ENCODE measurements around the gene AFM. TPM values are rescaled to one million over a fixed set of nuclear protein-coding genes. Genes with fewer than 3 reads are reported as not detected.
"Not testable (repeated sequence)": the region's sequence is repeated elsewhere in the genome, so short reads cannot be mapped to it uniquely, and the experiment has no call there.

AFM gene
- total RNA-seq, 1 experiment from 2014 or later, result not detected

- no peaks in the 10 kb centered on the region for H3K9me3 Mint-ChIP-seq (ENCODE audit: low read depth, unreplicated experiment)
- no peak overlapping the region for H3K4me3 Mint-ChIP-seq (ENCODE audit: low read depth, unreplicated experiment)
- no peak overlapping the region for H3K27ac Mint-ChIP-seq (ENCODE audit: unreplicated experiment)
- no peaks in the 10 kb centered on the region for H3K27me3 Mint-ChIP-seq (ENCODE audit: unreplicated experiment)
- no peak for TF ChIP-seq CTCF (IDR thresholded peaks at IDR 0.05; ENCODE audit: unreplicated experiment)
- no peaks in the 10 kb centered on the region for H3K36me3 Mint-ChIP-seq (ENCODE audit: insufficient read depth, unreplicated experiment)
- H3K4me1 Mint-ChIP-seq (ENCODE audit: low read depth, unreplicated experiment), result no peaks in the 10 kb centered on the region
- no peak for DNase-seq
- intact Hi-C loops (cut with micrococcal nuclease; ENCODE audit: unreplicated experiment), result no loop called here
- CTCF ChIA-PET, result no interaction called here
- no TSS peak for BruUV-seq (replicated peaks)
These were observed 56.6 kb downstream of the AFM start for GRCh38 chr4:73538162-73538561.

GRCh38 chr4:73539386-73539785 is 57.8 kb downstream of the AFM start:
- no peak for DNase-seq
- no peaks in the 10 kb centered on the region for H3K9me3 Mint-ChIP-seq (ENCODE audit: low read depth, unreplicated experiment)
- BruUV-seq (replicated peaks), result no TSS peak
- H3K27me3 Mint-ChIP-seq (ENCODE audit: unreplicated experiment), result no peaks in the 10 kb centered on the region
- no peaks in the 10 kb centered on the region for H3K36me3 Mint-ChIP-seq (ENCODE audit: insufficient read depth, unreplicated experiment)
- H3K4me1 Mint-ChIP-seq (ENCODE audit: low read depth, unreplicated experiment), result no peaks in the 10 kb centered on the region
- H3K27ac Mint-ChIP-seq (ENCODE audit: unreplicated experiment), result no peak overlapping the region
- intact Hi-C loops (cut with micrococcal nuclease; ENCODE audit: unreplicated experiment), result no loop called here
- CTCF ChIA-PET, result no interaction called here
- H3K4me3 Mint-ChIP-seq (ENCODE audit: low read depth, unreplicated experiment), result no peak overlapping the region
- no peak for TF ChIP-seq CTCF (IDR thresholded peaks at IDR 0.05; ENCODE audit: unreplicated experiment)

- intact Hi-C loops (cut with micrococcal nuclease; ENCODE audit: unreplicated experiment), result no loop called here
- no peak for DNase-seq
- Mint-ChIP-seq H3K27me3 (ENCODE audit: unreplicated experiment) (peaks cover 8% of the 10 kb centered on the region), H3K27ac (ENCODE audit: unreplicated experiment) (no peak overlapping the region), H3K4me1 (ENCODE audit: low read depth, unreplicated experiment) (no peaks in the 10 kb centered on the region), H3K36me3 (ENCODE audit: insufficient read depth, unreplicated experiment) (no peaks in the 10 kb centered on the region), H3K9me3 (ENCODE audit: low read depth, unreplicated experiment) (no peaks in the 10 kb centered on the region), H3K4me3 (ENCODE audit: low read depth, unreplicated experiment) (no peak overlapping the region)
- CTCF ChIA-PET, result no interaction called here
- no peak for TF ChIP-seq CTCF (IDR thresholded peaks at IDR 0.05; ENCODE audit: unreplicated experiment)
- no TSS peak for BruUV-seq (replicated peaks)
These were observed 59.3 kb downstream of the AFM start for GRCh38 chr4:73540826-73541225.

- intact Hi-C loops (cut with micrococcal nuclease; ENCODE audit: unreplicated experiment), result no loop called here
- H3K36me3 Mint-ChIP-seq (ENCODE audit: insufficient read depth, unreplicated experiment), result no peaks in the 10 kb centered on the region
- no peaks in the 10 kb centered on the region for H3K4me1 Mint-ChIP-seq (ENCODE audit: low read depth, unreplicated experiment)
- peaks cover 13% of the 10 kb centered on the region for H3K27me3 Mint-ChIP-seq (ENCODE audit: unreplicated experiment)
- no peak overlapping the region for H3K4me3 Mint-ChIP-seq (ENCODE audit: low read depth, unreplicated experiment)
- no TSS peak for BruUV-seq (replicated peaks)
- CTCF ChIA-PET, result no interaction called here
- H3K9me3 Mint-ChIP-seq (ENCODE audit: low read depth, unreplicated experiment), result no peaks in the 10 kb centered on the region
- TF ChIP-seq CTCF (IDR thresholded peaks at IDR 0.05; ENCODE audit: unreplicated experiment), result no peak
- no peak for DNase-seq
- H3K27ac Mint-ChIP-seq (ENCODE audit: unreplicated experiment), result no peak overlapping the region
These were observed 59.7 kb downstream of the AFM start for GRCh38 chr4:73541251-73541650.

GRCh38 chr4:73544620-73545019 is 63.1 kb downstream of the AFM start:
- H3K27ac Mint-ChIP-seq (ENCODE audit: unreplicated experiment), result no peak overlapping the region
- no peak overlapping the region for H3K4me3 Mint-ChIP-seq (ENCODE audit: low read depth, unreplicated experiment)
- no peaks in the 10 kb centered on the region for H3K4me1 Mint-ChIP-seq (ENCODE audit: low read depth, unreplicated experiment)
- no peaks in the 10 kb centered on the region for H3K9me3 Mint-ChIP-seq (ENCODE audit: low read depth, unreplicated experiment)
- no peak for DNase-seq
- CTCF ChIA-PET, result no interaction called here
- BruUV-seq (replicated peaks), result no TSS peak
- no peaks in the 10 kb centered on the region for H3K36me3 Mint-ChIP-seq (ENCODE audit: insufficient read depth, unreplicated experiment)
- peaks cover 13% of the 10 kb centered on the region for H3K27me3 Mint-ChIP-seq (ENCODE audit: unreplicated experiment)
- no peak for TF ChIP-seq CTCF (IDR thresholded peaks at IDR 0.05; ENCODE audit: unreplicated experiment)
- intact Hi-C loops (cut with micrococcal nuclease; ENCODE audit: unreplicated experiment), result no loop called here

GRCh38 chr4:73550865-73551264 is 69.3 kb downstream of the AFM start:
- DNase-seq; CTCF ChIA-PET; H3K27ac Mint-ChIP-seq (ENCODE audit: unreplicated experiment); H3K4me1 Mint-ChIP-seq (ENCODE audit: low read depth, unreplicated experiment); intact Hi-C loops (cut with micrococcal nuclease; ENCODE audit: unreplicated experiment); H3K9me3 Mint-ChIP-seq (ENCODE audit: low read depth, unreplicated experiment); H3K36me3 Mint-ChIP-seq (ENCODE audit: insufficient read depth, unreplicated experiment); BruUV-seq (replicated peaks); H3K4me3 Mint-ChIP-seq (ENCODE audit: low read depth, unreplicated experiment): not testable (repeated sequence)
- peaks cover 29% of the 10 kb centered on the region for H3K27me3 Mint-ChIP-seq (ENCODE audit: unreplicated experiment)
